Endothelial cell of umbilical vein (primary cell): ENCODE measurements around the gene KRTAP10-2. TPM values are rescaled to one million over a fixed set of nuclear protein-coding genes. Genes with fewer than 3 reads are reported as not detected.

Experiments
- BruUV-seq: library from RNA; stranded (reverse); fragments of 400-500 nt; replicated peaks from 2 replicates; lab custom pipeline; 2021; lab: Mats Ljungman, UMichigan
- CTCF ChIA-PET: fragments of 300-600, 350-600 bp; sonication (Branson Sonifier 250); formaldehyde crosslinking; loops from one replicate; lab custom pipeline; 2021; ENCODE audit warnings: antibody characterized with exemption, inconsistent platforms; lab: Charles Lee
- POLR2A ChIA-PET: fragments of 300-600, 350-600 bp; sonication (Branson Sonifier 250); formaldehyde crosslinking; loops from one replicate; lab custom pipeline; 2021; ENCODE audit warnings: antibody characterized with exemption, inconsistent platforms; lab: Charles Lee
- DNase-seq: peaks from one replicate; pipeline ENCODE4 v3.0.0-alpha.2; 2011; ENCODE audit warnings: low read depth, low spot score
- FAIRE-seq: peaks from 2 replicates; lab custom pipeline; 2011; peaks lifted over from hg19 to GRCh38; lab: Jason Lieb, UNC
- H2AFZ ChIP-seq: 2 replicates; pipeline ENCODE4 v1.6.0; 2012; ENCODE audit warnings: low read depth, low read length, control low read depth, inconsistent platforms
- H3K27ac ChIP-seq: 2 replicates; pipeline ENCODE4 v1.5.1; 2011; ENCODE audit warnings: low read depth, mild to moderate bottlenecking, control low read depth, low read length, moderate library complexity; ENCODE audit not compliant: insufficient read depth
- H3K27me3 ChIP-seq, 2 experiments: 2 replicates each; pipeline versions ENCODE4 v1.6.0 to v1.6.1; 2011; ENCODE audit warnings: low read length in 2 of 2, mixed read lengths in 1 of 2; ENCODE audit not compliant: control insufficient read depth in 2 of 2, insufficient read depth in 2 of 2
- H3K36me3 ChIP-seq, 2 experiments: 2 replicates in 1 of 2; 3 replicates in 1 of 2; pipeline ENCODE4 v1.5.1; 2011; ENCODE audit warnings: low read length in 2 of 2, mild to moderate bottlenecking in 1 of 2, moderate library complexity in 1 of 2; ENCODE audit not compliant: control insufficient read depth in 2 of 2, insufficient read depth in 2 of 2; ENCODE audit errors: extremely low read depth in 1 of 2
- H3K4me1 ChIP-seq: 3 replicates; pipeline ENCODE4 v1.5.1; 2011; ENCODE audit warnings: mild to moderate bottlenecking, low read length; ENCODE audit not compliant: control insufficient read depth, insufficient read depth; ENCODE audit errors: extremely low read depth
- H3K4me2 ChIP-seq: 2 replicates; pipeline ENCODE4 v1.6.1; 2011; ENCODE audit warnings: low read length, control low read depth, mixed read lengths; ENCODE audit not compliant: insufficient read depth
- H3K4me3 ChIP-seq, 3 experiments: fragments of 200-600 bp in 1 of 3; sonication (generic), shearing (Covaris generic) in 1 of 3; replicated peaks in 1 of 3; 2 replicates each; pipeline ENCODE4 v1.5.1; 2011 to 2016; ENCODE audit warnings: control low read depth in 3 of 3, low read length in 3 of 3, mild to moderate bottlenecking in 2 of 3, inconsistent platforms in 1 of 3, low read depth in 1 of 3, moderate library complexity in 1 of 3; ENCODE audit not compliant: insufficient read depth in 1 of 3
- H3K79me2 ChIP-seq: 2 replicates; pipeline ENCODE4 v1.6.0; 2012; ENCODE audit warnings: low read length, inconsistent platforms; ENCODE audit not compliant: control insufficient read depth, insufficient read depth
- H3K9ac ChIP-seq: replicated peaks from 2 replicates; pipeline ENCODE3; 2011; ENCODE audit warnings: low read length, control low read depth; ENCODE audit not compliant: insufficient read depth; ENCODE audit errors: extremely low read depth
- H3K9me1 ChIP-seq: replicated peaks from 3 replicates; pipeline ENCODE4 v1.6.0; 2011; ENCODE audit warnings: mild to moderate bottlenecking, low read length; ENCODE audit not compliant: control insufficient read depth, insufficient read depth; ENCODE audit errors: extremely low read depth
- H3K9me3 ChIP-seq: replicated peaks from 2 replicates; pipeline ENCODE4 v1.5.1; 2012; ENCODE audit warnings: low read length, inconsistent platforms; ENCODE audit not compliant: control insufficient read depth, insufficient read depth
- H4K20me1 ChIP-seq: replicated peaks from 2 replicates; pipeline ENCODE3; 2011; ENCODE audit warnings: mild to moderate bottlenecking, low read length; ENCODE audit not compliant: control insufficient read depth, insufficient read depth; ENCODE audit errors: extremely low read depth
- CTCF ChIP-seq, 2 donors: IDR thresholded peaks; 1 replicate in 1 of 2; 2 replicates in 1 of 2; pipeline ENCODE4 v1.5.1; 2011; ENCODE audit warnings: low read length in 2 of 2, mild to moderate bottlenecking in 2 of 2, moderate library complexity in 2 of 2, control low read depth in 1 of 2, inconsistent platforms in 1 of 2, low read depth in 1 of 2; ENCODE audit not compliant: insufficient read depth in 1 of 2; ENCODE audit errors: extremely low read depth in 1 of 2
- EZH2 ChIP-seq: IDR thresholded peaks from 2 replicates; pipeline ENCODE4 v1.6.1; 2012; ENCODE audit warnings: borderline replicate concordance, low read depth, mild to moderate bottlenecking, moderate library complexity, low read length, inconsistent platforms; ENCODE audit not compliant: severe bottlenecking
- FOS ChIP-seq: IDR thresholded peaks from 2 replicates; pipeline ENCODE4 v1.6.1; 2011; ENCODE audit warnings: mild to moderate bottlenecking, low read length, moderate library complexity, borderline replicate concordance; ENCODE audit not compliant: insufficient read depth
- GATA2 ChIP-seq: IDR thresholded peaks from 2 replicates; pipeline ENCODE4 v1.7.0; 2011; ENCODE audit warnings: low read depth, mild to moderate bottlenecking, moderate library complexity, mixed read lengths, low read length; ENCODE audit not compliant: insufficient read length, insufficient read depth
- JUN ChIP-seq: IDR thresholded peaks from 2 replicates; pipeline ENCODE4 v1.6.1; 2011; ENCODE audit warnings: borderline replicate concordance, low read depth; ENCODE audit not compliant: insufficient read length, insufficient read depth
- MAX ChIP-seq: IDR thresholded peaks from 2 replicates; pipeline ENCODE4 v1.6.1; 2011; ENCODE audit not compliant: insufficient read depth, insufficient read length
- MYC ChIP-seq: IDR thresholded peaks from one replicate; pipeline ENCODE4 v1.6.1; 2011; ENCODE audit warnings: mild to moderate bottlenecking, low read depth, low read length
- POLR2A ChIP-seq: IDR thresholded peaks from 2 replicates; pipeline ENCODE4 v1.6.1; 2012; ENCODE audit warnings: low read depth, mild to moderate bottlenecking, control low read depth, low read length
- POLR2AphosphoS5 ChIP-seq: IDR thresholded peaks from 2 replicates; pipeline ENCODE4 v1.6.1; 2012; ENCODE audit warnings: low read depth, mild to moderate bottlenecking, control low read depth, low read length, moderate library complexity; ENCODE audit not compliant: insufficient read depth
- dilution Hi-C: fragments of 300-500 bp; cut with MboI; formaldehyde crosslinking; loops from one replicate; pipeline ENCODE4 v1.15.0; 2019; ENCODE audit warnings: low sequenced_read_pairs; ENCODE audit not compliant: extremely low pct_ligation_motif_present
- intact Hi-C: fragments of 100-400 bp; cut with micrococcal nuclease; formaldehyde crosslinking; loops from one replicate; pipeline ENCODE4 v1.10.0; 2022
- polyA plus RNA-seq, 4 experiments: library from polyadenylated mRNA; depleted of rRNA in 3 of 4; stranded (reverse) in 3 of 4; unstranded in 1 of 4; fragments of >200 nt; gene quantifications; 2 replicates each; pipeline versions ENCODE4 v1.2.1 to v1.2.3, GENCODE V29; 2011 to 2012; ENCODE audit warnings: missing spikeins in 1 of 4
- total RNA-seq: library from RNA; stranded (reverse); gene quantifications from 2 replicates; pipeline ENCODE4 v1.2.3, GENCODE V29; 2021

Gene KRTAP10-2
- total and polyA plus RNA-seq, 2 donors (not counting 3 experiments of a cell fraction or from before 2014, with no cell fraction given): not detected

- no TSS peak for BruUV-seq
- H3K36me3 ChIP-seq: no peaks in the 10 kb centered on the region
- H3K4me3 ChIP-seq: no peak overlapping the region
- CTCF ChIA-PET: interaction anchor here (0.7 kb wide), 1 partner anchor 19 kb away, joined by 3 read pairs; the partner anchor contains the start of gene KRTAP10-6
- no peak overlapping the region for H3K27ac ChIP-seq
- dilution Hi-C loops (no loop called here), intact Hi-C loops (no loop called here)
- H3K79me2 ChIP-seq: no peaks in the 10 kb centered on the region
- POLR2A ChIA-PET: no interaction called here
- H2AFZ ChIP-seq: no peak overlapping the region
- no peaks in the 10 kb centered on the region for H3K9me3 ChIP-seq
- H3K4me2 ChIP-seq: no peak overlapping the region
- no peaks in the 10 kb centered on the region for H4K20me1 ChIP-seq
- TF ChIP-seq CTCF (IDR thresholded peaks at IDR 0.05; ENCODE audit: extremely low read depth in 1 of 2, insufficient read depth in 1 of 2, low read depth in 1 of 2, low read length in 2 of 2): no peak
- no peak for TF ChIP-seq EZH2
- no peak for TF ChIP-seq GATA2
- TF ChIP-seq JUN: no peak
- TF ChIP-seq FOS: no peak
- no peak for TF ChIP-seq MAX
- TF ChIP-seq MYC: no peak
- TF ChIP-seq POLR2A: no peak
- TF ChIP-seq POLR2AphosphoS5: no peak
- H3K27me3 ChIP-seq: no peaks in the 10 kb centered on the region
- H3K9me1 ChIP-seq: no peaks in the 10 kb centered on the region
- FAIRE-seq (no peak), DNase-seq (no peak)
- H3K4me1 ChIP-seq: no peaks in the 10 kb centered on the region
- H3K9ac ChIP-seq: no peak overlapping the region
Observed at GRCh38 chr21:44572959-44573583, 21.8 kb upstream of the KRTAP10-2 start.
